ENCODE results near the gene C15orf39. TPM values are rescaled to one million over a fixed set of nuclear protein-coding genes. Genes with fewer than 3 reads are reported as not detected.
"Not testable (repeated sequence)": the region's sequence is repeated elsewhere in the genome, so short reads cannot be mapped to it uniquely, and the experiment has no call there.

C15orf39 gene
- total RNA-seq, 2 donors from 2014 or later, result 22.3 to 27.3 TPM

DNA sequence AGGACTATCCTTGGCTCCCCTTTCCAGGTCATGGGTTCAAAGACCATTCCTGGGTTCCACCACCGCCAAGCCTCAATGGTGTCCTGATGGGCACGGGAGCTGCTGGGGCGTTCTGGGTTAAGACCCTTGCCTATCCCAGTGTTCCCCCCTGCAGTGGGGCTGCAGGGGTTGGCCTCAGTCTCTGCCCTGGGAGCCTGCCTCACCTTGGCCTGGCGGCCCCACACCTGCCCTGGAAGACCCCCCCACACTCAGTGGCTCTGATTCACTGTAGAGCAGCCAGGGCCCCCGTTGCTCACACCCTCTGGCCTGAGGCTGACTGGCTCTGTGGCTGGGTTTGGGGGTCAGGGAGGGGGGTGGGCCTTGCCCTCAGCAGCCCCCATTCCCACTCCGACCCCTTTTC, 22.0 kb downstream of the C15orf39 start:
- Histone ChIP-seq H3K27ac (no peak overlapping the region), H3K9ac (ENCODE audit: low read depth in 2 of 2, low read length in 2 of 2) (no peak overlapping the region), H3K9me3 (no peaks in the 10 kb centered on the region), H3K4me1 (no peaks in the 10 kb centered on the region), H3K36me3 (no peaks in the 10 kb centered on the region), H3K27me3 (no peaks in the 10 kb centered on the region), H3K4me3 (no peak overlapping the region)
- no peak for DNase-seq
- intact Hi-C loops (cut with DNase I), result no loop called here
- TF ChIP-seq, protein P1, sequence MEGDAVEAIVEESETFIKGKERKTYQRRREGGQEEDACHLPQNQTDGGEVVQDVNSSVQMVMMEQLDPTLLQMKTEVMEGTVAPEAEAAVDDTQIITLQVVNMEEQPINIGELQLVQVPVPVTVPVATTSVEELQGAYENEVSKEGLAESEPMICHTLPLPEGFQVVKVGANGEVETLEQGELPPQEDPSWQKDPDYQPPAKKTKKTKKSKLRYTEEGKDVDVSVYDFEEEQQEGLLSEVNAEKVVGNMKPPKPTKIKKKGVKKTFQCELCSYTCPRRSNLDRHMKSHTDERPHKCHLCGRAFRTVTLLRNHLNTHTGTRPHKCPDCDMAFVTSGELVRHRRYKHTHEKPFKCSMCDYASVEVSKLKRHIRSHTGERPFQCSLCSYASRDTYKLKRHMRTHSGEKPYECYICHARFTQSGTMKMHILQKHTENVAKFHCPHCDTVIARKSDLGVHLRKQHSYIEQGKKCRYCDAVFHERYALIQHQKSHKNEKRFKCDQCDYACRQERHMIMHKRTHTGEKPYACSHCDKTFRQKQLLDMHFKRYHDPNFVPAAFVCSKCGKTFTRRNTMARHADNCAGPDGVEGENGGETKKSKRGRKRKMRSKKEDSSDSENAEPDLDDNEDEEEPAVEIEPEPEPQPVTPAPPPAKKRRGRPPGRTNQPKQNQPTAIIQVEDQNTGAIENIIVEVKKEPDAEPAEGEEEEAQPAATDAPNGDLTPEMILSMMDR (IDR thresholded peaks at IDR 0.05), result no peak

DNA sequence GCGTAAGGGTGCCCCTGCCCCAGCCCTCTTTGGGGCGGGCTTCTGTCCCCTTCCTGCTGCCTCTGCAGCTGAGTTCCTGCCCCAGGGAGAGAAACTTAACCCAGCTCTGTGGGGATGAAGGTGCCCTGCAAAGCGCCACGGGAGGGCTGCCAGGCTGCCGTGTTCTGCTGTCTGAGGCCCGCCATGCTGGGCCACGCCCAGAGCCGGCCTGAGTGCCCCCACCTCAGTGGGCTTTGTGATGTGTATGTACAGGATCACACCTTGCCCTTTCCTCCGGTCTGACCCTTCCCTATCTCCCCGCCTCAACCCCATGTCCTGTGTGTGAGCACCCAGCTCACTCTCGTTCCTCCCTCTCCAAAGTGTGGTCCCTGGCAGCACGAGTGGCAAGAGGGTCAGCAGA, 22.6 kb downstream of the C15orf39 start:
- no peak overlapping the region for H3K9ac ChIP-seq (ENCODE audit: low read depth in 2 of 2, low read length in 2 of 2)
- no peaks in the 10 kb centered on the region for H3K9me3 ChIP-seq
- no peak for DNase-seq
- H3K4me3 ChIP-seq, result no peak overlapping the region
- TF ChIP-seq, protein P1 (IDR thresholded peaks at IDR 0.05), result no peak
- H3K4me1 ChIP-seq, result no peaks in the 10 kb centered on the region
- no peak overlapping the region for H3K27ac ChIP-seq
- no peaks in the 10 kb centered on the region for H3K27me3 ChIP-seq
- H3K36me3 ChIP-seq, result no peaks in the 10 kb centered on the region
- intact Hi-C loops (cut with DNase I), result no loop called here

DNA sequence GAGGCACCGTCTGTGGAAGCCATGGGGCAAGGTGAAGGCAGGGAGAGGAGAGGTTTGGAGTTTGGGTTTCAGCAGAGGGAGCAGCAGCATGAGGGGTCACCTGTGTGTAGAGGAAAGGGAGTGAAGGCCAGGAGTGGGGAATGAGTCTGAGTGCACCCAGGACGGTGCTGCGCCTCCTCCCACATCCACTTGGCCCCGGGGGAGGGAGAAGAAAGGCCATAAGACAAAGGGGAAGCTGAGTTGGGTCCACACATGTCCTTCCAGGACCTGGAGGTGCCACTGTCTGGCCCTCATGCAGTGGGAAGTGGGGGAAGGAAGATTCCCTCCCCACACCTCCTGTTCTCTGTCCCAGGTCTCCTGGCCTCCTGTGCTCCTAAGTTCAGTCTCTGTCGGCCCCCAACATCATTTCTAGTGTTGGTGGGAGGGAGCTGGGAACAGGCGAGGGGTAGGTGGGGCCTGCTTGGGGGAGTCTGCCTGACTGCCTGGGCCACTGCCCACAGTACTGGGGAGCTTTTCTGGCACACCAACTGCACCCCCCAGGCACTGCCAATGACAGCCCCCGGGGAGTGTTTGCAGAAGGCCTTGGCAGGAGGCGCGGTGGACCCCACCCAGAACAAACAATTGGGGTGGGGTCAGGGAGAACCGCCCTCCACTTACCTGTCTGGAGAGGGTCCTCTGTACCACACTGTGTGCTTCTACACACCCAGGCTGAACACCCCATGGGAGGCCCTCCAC, 23.6 kb downstream of the C15orf39 start:
- H3K36me3 ChIP-seq; intact Hi-C loops (cut with DNase I); H3K27ac ChIP-seq; H3K9me3 ChIP-seq; H3K4me1 ChIP-seq; H3K27me3 ChIP-seq; H3K4me3 ChIP-seq; DNase-seq; H3K9ac ChIP-seq (ENCODE audit: low read depth in 2 of 2, low read length in 2 of 2): not testable (repeated sequence)

DNA sequence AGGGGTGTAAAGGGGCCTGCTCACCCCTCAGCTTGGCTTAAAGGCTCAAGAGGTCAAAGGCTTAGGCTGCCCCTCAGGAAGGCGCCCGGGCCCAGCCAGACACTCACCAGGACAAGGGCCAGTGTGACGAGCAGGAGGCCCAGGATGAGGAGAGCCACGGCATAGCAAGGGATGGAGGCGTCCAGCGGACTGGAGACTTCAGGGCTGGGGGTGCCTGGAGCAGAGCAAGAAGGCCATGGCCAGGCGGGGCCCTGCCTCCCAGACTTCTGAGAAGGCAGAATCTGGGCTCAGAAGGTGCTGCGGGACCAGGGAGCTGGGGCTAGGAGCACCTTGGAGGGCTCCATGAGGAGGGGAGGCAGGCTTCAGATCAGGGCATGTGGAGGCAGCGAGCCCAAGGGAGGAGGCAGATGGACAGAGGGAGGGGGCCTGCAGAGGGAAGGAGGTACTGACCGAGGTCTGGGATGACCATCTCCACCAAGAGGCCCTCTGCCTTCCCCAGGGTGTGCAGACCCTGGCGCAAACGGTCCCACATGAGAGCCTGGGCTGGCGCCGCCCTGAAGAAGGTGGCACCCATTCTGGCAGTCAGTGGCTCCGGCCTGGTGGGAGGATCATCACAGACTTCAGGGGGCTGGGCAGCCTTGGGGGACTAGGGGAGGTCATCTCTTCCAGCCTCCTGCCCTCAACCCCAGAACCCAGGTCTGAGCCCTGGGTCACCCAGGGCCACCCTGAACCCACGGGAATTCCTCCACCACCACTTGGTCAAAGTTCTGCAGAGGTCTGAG, 24.5 kb downstream of the C15orf39 start:
- TF ChIP-seq, protein P1 (IDR thresholded peaks at IDR 0.05), result no peak
- Histone ChIP-seq H3K27me3 (no peaks in the 10 kb centered on the region), H3K4me3 (no peak overlapping the region), H3K9me3 (no peaks in the 10 kb centered on the region), H3K27ac (no peak overlapping the region), H3K4me1 (no peaks in the 10 kb centered on the region), H3K36me3 (no peaks in the 10 kb centered on the region), H3K9ac (ENCODE audit: low read depth in 2 of 2, low read length in 2 of 2) (no peak overlapping the region)
- intact Hi-C loops (cut with DNase I), result no loop called here
- DNase-seq, result no peak

DNA sequence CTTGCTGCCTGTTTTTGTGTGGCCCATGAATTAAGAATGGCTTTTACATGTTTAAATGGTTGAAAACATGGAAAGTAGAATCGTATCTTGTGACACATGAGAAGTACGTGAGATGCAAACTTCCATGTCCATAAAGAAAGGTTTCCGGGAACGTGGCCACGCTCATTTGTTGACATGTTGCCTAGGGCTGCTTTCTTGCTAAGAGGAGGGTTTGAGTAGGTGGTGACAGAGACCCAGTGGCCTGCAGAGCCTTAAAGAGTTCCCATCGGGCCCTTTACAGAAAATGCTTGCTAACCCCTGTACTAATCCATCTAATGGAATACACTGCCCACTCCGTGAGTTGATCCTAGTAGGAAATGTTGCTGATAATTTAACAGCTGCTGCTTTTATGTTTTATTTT, 25.4 kb downstream of the C15orf39 start:
- DNase-seq; intact Hi-C loops (cut with DNase I); H3K9ac ChIP-seq (ENCODE audit: low read depth in 2 of 2, low read length in 2 of 2): not testable (repeated sequence)

DNA sequence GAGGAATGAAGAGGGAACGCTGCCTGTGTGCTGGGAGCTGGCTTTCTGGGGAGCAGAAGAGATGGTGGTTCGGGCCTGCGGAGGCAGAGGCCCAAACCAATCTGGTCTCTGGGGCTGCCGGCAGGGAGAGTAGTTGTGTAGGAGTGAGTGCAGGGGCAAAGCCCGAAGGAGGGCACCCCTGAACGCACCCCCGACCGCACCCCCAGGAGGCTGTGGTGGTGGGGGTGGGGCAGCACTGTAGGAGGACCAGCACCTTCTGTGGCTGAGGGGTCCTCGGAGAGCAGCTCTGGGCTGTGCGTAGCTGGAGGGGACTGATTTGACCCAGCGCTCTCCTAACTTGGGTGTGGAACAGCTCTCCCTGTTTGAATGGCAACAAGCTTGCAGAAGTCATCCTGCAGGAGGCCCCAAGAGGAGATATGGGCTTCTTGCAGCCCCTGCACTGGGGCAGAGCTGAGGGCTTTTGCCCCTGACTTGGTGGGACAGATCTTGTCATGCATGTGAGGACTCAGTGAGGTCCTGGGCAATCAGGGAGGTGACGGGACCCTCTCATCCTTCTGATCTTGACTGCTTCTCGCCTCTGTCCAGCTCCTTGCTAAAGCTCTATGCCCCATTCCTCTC, 26.1 kb downstream of the C15orf39 start:
- no peaks in the 10 kb centered on the region for H3K27me3 ChIP-seq
- H3K4me3 ChIP-seq, result no peak overlapping the region
- no peaks in the 10 kb centered on the region for H3K36me3 ChIP-seq
- intact Hi-C loops (cut with DNase I), result no loop called here
- no peak for DNase-seq
- no peaks in the 10 kb centered on the region for H3K4me1 ChIP-seq
- H3K27ac ChIP-seq, result no peak overlapping the region
- H3K9me3 ChIP-seq, result no peaks in the 10 kb centered on the region
- no peak overlapping the region for H3K9ac ChIP-seq (ENCODE audit: low read depth in 2 of 2, low read length in 2 of 2)
- TF ChIP-seq, protein P1 (IDR thresholded peaks at IDR 0.05), result no peak

More for the DNA sequence above, 25.4 kb downstream of the C15orf39 start:
- not testable (repeated sequence) for H3K4me1 ChIP-seq, H3K9me3 ChIP-seq, H3K36me3 ChIP-seq, H3K27ac ChIP-seq, H3K4me3 ChIP-seq, H3K27me3 ChIP-seq

All from colonic mucosa (tissue), 4 donors.